ENCODE data around the gene MUTYH.
"Not testable (repeated sequence)": the region's sequence is repeated elsewhere in the genome, so short reads cannot be mapped to it uniquely, and the experiment has no call there.

The MUTYH gene

GRCh38 chr1:45339789-45340558 lies at the start of gene MUTYH, which contains the start of gene TOE1:
Gene MUTYH (minus strand): TSS chr1:45340440. CDS start chr1:45334505, 5,935 bp downstream.
Gene TOE1 (plus strand): TSS chr1:45340170. CDS start chr1:45340253, 83 bp downstream.
- peak; percentile 73 for DNase-seq (ENCODE audit: low read depth, low spot score)

- no peak for DNase-seq (ENCODE audit: low read depth, low spot score)
These were observed 46.0 kb upstream of the MUTYH start for GRCh38 chr1:45386219-45386618.

GRCh38 chr1:45385302-45385701 lies 45.1 kb upstream of the MUTYH start:
- DNase-seq (ENCODE audit: low read depth, low spot score): no peak

DNA sequence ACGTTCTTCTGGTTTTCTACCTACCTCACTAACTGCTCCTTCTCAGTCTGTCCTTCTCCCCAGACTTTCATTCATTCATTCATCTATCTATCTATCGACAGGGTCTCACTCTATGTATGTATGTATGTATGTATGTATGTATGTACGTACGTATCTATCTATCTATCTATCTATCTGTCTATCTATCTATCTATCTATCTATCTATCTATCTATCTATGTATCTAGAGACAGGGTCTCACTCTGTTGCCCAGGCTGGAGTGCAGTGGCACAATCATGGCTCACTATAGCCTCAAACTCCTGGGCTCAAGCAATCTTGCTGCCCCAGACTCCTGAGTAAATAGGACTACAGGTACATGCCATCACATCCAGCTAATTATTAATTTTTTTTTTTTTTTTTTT lies 44.0 kb upstream of the MUTYH start:
- not testable (repeated sequence) for DNase-seq (ENCODE audit: low read depth, low spot score)

DNA sequence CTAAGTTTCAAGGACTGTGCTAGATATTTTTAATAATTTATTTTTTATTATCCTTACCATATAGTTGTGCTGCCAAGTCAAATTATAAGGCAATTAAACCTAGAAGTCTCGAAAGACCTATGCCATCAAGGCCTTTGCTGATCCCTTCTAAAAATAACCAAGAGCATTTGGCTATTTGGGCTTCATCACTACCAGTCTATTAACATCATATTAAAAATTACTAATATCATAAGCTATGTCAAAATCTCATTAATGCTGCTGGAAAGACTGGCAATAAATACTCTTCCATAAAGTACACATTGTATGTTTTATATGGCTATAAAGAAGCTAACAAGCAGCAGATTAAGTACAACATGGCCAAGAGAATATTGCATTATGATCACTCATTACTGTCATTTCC lies 43.0 kb upstream of the MUTYH start:
- no peak for DNase-seq (ENCODE audit: low read depth, low spot score)

DNA sequence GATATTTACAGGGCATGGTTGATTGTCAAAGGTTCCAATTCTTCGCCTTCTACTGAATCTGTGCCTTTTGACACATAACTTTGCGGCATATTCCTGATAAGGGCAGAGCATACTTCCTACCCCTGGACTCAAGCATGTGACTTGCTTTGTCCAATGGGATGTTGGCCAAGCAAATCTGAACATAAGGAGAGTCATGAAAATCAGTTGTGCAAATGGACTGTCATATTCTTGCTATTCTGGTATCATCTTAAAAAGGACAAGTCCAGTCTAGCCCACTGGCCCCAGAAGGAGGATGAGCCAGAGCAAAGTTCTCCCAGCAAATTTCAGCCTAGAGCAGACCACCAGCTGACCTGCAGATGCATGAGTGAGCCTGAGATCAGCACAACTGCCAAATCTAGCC lies 41.0 kb upstream of the MUTYH start:
- no peak for DNase-seq (ENCODE audit: low read depth, low spot score)

- no peak for DNase-seq (ENCODE audit: low read depth, low spot score)
These were observed 40.5 kb upstream of the MUTYH start for GRCh38 chr1:45380730-45381129.

- no peak for DNase-seq (ENCODE audit: low read depth, low spot score)
These were observed 39.9 kb upstream of the MUTYH start for GRCh38 chr1:45380125-45380524.

DNA sequence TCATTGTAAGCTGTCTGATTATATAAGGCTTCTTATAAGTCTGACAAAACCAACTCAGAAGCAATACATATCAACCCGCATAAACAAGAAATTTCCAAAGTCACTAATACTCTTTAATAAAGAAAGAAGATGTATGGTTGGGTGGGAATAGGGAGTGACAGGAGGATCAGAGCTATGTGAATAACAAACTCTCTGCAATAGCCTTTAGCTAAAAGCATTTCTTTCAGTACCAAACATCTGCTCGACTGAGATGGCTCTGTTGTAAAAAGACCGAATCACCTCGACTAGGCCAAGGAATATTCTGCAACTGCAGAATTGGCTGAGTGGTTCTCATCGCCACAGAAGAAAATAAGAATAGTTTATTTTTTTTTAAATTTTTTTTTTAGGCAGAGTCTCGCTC lies 39.3 kb upstream of the MUTYH start:
- no peak for DNase-seq (ENCODE audit: low read depth, low spot score)

GRCh38 chr1:45378184-45378583 lies 37.9 kb upstream of the MUTYH start:
- DNase-seq (ENCODE audit: low read depth, low spot score): no peak

DNA sequence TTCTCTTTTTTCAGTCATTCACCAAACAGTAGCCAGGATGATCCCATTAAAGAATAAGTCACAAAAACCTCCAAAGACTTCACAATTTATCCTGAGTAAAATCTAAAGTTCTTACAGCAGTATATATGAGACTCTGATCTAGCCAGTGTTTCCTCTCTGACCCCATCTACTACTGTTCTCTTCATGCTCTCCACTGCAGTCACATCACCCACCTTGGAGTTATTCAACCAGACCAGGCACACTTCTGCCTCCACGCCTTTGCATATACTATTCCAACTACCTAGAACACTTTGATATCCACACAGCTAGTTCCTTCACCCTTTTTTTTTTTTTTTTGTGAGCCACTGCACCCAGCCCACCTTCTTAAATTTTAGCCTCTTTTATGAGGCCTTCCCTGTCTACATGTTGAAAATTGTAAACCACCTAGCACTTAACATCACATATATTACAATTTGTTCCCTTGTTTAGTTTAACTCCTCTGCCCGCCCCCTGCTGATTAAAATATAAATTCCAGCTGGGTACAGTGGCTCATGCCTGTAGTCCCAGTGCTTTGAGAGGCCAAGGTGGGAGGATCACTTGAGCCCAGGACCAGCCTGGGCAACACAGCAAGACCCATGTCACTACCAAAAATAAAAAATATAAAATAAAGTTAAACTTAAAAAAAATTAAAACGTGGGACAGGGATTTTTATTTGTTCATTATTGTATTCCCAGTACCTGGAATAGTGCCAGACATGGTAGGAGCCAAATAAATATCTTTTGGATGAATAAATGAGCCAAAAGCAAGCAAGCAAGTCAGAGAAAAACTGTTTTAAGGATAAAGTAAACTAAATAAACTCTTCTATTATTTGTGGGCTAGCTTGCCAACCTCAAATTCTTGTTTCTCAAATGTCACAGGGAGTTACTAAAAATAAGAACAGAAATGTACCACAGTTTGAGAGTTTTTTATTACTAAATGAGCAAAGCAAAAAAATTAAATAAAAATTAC lies 35.2 kb upstream of the MUTYH start:
- DNase-seq (ENCODE audit: low read depth, low spot score): no peak

DNA sequence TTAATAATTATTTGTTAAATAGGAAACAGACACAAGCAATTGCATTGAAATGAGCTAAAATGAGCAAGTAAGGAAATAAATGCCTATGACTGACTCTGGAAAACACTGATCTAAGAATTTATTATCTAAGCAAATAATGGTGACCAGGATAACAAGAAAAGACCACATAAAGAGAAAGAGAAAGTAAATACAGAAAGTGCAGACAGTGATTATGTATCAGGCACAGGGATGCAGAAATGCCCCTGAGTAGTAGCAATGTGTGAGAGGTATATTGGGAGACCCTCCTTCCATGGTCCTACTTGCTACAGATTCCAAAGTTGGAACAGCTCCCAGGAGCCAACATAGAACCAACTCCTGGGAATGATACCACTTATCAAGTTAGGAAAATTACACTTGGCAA lies 33.3 kb upstream of the MUTYH start:
- DNase-seq (ENCODE audit: low read depth, low spot score): no peak

DNA sequence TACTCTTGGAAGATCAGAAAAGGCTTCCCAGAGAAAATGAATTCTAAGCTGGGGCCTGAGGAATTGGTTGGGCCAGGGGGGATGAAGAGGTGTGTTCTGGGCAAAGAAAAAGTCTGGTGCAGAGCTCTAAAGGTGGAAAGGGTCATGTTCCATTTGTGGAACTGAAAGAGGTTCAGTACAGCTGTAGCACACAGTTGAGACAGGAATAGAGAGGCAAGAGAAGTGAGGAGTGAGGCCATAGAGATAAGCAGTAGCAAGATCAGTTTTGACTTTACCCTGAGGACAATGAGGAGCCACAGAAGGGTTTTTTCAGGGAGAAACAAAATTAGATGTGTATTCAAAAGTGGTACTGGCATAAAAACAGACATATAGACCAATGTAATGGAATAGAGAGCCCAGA lies 30.3 kb upstream of the MUTYH start:
- no peak for DNase-seq (ENCODE audit: low read depth, low spot score)

DNA sequence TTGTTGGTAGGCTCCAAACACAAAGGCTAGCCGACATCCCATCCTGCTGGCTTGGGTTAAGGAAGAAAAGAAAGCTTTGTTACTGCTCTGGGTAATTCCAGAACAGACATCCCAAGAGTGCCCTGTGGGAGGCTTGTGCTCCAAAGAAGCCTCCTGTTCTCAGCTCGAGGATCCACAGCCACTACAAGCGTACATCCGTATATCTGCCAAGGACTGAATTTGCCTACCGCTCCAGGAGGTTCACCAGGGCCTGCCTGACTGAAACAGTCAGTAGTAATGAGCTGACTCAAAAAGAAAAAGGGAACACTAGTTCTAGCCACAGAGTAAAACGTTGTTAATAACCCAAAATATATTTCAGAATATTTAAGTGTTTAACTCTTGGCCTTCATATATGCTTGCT lies 24.8 kb upstream of the MUTYH start:
- no peak for DNase-seq (ENCODE audit: low read depth, low spot score)

DNA sequence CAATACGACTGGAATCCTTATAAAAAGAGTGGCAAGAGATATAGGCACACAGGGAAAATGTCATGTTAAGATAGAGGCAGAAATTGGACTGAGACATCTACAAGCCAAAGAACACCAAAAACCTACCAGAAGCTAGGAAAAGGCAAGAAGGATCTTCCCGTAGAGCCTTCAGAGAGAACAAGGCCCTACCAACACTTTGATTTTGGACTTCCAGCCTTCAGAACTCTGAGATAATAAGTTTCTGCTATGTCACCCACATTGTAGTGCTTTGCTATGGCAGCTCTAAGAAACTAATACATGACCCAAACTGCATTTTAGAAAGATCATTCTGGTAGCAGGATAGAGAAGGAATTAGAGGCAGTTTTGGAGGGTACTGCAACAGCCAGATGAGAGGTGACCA lies 24.1 kb upstream of the MUTYH start:
- no peak for DNase-seq (ENCODE audit: low read depth, low spot score)

DNA sequence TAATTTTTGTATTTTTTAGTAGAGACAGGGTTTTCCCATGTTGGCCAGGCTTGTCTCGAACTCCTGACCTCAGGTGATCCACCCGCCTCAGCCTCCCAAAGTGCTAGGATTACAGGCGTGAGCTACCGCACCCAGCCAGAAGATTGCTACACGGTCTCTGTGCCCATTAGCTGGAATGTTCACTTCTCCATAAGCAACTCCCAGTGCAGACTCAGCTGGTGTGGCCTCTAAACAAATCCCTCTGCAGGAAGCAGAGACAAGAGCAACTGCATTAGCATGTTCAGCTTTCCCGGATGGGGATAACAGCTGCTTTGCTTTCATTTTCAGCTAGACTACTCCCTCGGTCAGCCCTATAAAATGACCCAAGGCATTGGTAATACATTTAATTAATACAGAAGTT lies 20.7 kb upstream of the MUTYH start:
- DNase-seq (ENCODE audit: low read depth, low spot score): peak; percentile 37

- DNase-seq (ENCODE audit: low read depth, low spot score): peak; percentile 55
These were observed 19.8 kb upstream of the MUTYH start for GRCh38 chr1:45359882-45360513.

DNA sequence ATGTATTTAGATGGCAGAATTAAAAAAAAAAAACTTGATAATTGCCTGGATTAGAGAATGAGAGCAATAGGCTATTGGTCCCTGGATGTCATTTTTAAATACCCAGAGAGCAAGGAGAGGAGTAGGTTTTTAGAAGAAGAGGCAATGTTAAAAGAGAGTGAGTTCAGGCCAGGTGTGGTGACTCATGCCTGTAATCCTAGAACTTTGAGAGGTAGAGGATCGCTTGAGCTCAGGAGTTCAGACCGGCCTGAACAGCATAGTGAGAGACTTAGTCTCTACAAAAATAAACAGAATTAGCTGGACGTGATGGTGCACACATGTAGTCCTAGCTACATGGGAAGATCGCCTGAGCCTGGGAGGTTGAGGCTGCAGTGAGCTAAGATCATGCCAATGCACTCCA lies 15.9 kb upstream of the MUTYH start:
- DNase-seq (ENCODE audit: low read depth, low spot score): no peak

GRCh38 chr1:45355683-45356082 lies 15.4 kb upstream of the MUTYH start:
- DNase-seq (ENCODE audit: low read depth, low spot score): no peak

DNA sequence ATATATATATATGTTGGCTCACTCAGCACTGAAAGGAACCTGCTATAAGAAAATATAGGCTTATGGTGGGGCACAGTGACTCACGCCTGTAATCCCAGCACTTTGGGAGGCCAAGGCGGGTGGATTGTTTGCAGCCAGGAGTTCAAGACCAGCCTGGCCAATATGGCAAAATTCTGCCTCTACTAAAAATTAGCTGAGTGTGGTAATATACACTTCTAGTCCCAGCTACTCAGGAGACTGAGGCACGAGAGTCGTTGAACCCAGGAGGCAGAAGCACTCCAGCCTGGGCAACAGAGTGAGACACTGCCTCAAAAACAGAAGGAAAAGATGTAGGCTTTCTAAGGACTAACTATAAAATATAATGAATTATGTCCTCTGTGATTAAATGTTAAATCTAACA lies 14.6 kb upstream of the MUTYH start:
- no peak for DNase-seq (ENCODE audit: low read depth, low spot score)

DNA sequence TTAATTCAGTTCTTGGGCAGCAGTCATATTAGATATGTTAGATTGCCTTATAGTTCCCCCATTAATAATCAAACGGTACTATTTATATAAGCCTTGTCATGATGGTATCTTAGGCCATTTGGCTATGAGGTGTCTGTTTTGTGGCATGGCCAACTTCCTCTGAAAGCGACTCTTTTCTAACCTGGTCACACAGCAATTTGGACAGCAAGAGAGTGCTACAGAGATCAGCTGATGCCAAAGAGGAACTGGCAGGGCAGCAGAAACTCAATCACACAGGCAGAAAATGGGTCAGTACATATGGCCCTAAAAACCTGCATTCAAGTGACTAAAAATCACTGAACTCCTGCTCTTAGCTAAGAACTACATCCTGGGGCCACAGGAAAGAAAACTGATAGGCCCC lies 13.4 kb upstream of the MUTYH start:
- no peak for DNase-seq (ENCODE audit: low read depth, low spot score)

DNA sequence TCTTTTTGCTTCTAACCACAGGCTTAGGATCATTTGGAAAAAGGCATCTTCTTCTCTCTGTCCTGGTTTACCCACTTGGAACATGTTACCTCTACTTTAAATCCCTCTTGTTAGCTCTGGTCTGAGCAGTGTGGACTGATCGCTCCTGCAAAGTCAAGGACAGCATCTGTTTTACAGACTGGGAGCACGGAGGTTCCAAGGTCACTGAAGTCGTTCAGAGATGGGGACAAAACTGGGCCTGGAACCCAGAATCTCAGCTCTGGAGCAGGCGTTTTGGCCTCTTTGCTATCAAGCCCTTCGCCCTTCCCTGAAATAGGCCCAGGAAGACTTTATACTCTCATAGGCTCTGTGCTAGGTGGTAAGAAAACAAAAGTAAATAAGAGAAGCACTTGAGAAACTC lies 11.3 kb upstream of the MUTYH start:
- DNase-seq (ENCODE audit: low read depth, low spot score): no peak
